AG04449 (cell line): ENCODE data around the gene LZTS2.

Experiments
- CTCF ChIA-PET: fragments of 350-600 bp; formaldehyde crosslinking; extraction: SDS; loops from one replicate; lab custom pipeline; 2021; ENCODE audit warnings: antibody characterized with exemption; lab: Yijun Ruan, JAX
- POLR2A ChIA-PET: fragments of 400-600, 350-600 bp; formaldehyde crosslinking; extraction: SDS; loops from one replicate; lab custom pipeline; 2020; ENCODE audit warnings: antibody characterized with exemption, inconsistent platforms; lab: Yijun Ruan, JAX
- DNase-seq: peaks from one replicate; pipeline ENCODE4 v3.0.0-alpha.2; 2010; ENCODE audit warnings: low read depth, low spot score
- H3K4me3 ChIP-seq: 2 replicates; pipeline ENCODE4 v1.5.1; 2011; ENCODE audit warnings: low read depth, mild to moderate bottlenecking, control low read depth, low read length
- TF ChIP-seq, protein P1 (sequence below): IDR thresholded peaks from one replicate; pipeline ENCODE4 v1.5.1; 2011; ENCODE audit warnings: mild to moderate bottlenecking, moderate library complexity, low read length, control low read depth, inconsistent platforms; ENCODE audit not compliant: insufficient read depth; ENCODE audit errors: missing control alignments

The LZTS2 gene

DNA sequence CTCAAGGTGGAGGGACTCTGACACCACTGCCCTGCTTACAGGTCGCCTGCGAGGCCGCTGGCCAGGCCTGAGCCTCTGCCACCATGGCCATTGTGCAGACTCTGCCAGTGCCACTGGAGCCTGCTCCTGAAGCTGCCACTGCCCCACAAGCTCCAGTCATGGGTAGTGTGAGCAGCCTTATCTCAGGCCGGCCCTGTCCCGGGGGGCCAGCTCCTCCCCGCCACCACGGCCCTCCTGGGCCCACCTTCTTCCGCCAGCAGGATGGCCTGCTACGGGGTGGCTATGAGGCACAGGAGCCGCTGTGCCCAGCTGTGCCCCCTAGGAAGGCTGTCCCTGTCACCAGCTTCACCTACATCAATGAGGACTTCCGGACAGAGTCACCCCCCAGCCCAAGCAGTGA, 2.8 kb downstream of the LZTS2 start:
- POLR2A ChIA-PET: no interaction called here
- no peak overlapping the region for H3K4me3 ChIP-seq
- CTCF ChIA-PET: interaction anchor here (0.9 to 26.4 kb wide), 5 partner anchors 7 to 58 kb away, joined by 4 to 803 read pairs (median 24); partner anchors contain the start of genes MRPL43 and TWNK
- TF ChIP-seq, protein P1, sequence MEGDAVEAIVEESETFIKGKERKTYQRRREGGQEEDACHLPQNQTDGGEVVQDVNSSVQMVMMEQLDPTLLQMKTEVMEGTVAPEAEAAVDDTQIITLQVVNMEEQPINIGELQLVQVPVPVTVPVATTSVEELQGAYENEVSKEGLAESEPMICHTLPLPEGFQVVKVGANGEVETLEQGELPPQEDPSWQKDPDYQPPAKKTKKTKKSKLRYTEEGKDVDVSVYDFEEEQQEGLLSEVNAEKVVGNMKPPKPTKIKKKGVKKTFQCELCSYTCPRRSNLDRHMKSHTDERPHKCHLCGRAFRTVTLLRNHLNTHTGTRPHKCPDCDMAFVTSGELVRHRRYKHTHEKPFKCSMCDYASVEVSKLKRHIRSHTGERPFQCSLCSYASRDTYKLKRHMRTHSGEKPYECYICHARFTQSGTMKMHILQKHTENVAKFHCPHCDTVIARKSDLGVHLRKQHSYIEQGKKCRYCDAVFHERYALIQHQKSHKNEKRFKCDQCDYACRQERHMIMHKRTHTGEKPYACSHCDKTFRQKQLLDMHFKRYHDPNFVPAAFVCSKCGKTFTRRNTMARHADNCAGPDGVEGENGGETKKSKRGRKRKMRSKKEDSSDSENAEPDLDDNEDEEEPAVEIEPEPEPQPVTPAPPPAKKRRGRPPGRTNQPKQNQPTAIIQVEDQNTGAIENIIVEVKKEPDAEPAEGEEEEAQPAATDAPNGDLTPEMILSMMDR: no peak
- no peak for DNase-seq

DNA sequence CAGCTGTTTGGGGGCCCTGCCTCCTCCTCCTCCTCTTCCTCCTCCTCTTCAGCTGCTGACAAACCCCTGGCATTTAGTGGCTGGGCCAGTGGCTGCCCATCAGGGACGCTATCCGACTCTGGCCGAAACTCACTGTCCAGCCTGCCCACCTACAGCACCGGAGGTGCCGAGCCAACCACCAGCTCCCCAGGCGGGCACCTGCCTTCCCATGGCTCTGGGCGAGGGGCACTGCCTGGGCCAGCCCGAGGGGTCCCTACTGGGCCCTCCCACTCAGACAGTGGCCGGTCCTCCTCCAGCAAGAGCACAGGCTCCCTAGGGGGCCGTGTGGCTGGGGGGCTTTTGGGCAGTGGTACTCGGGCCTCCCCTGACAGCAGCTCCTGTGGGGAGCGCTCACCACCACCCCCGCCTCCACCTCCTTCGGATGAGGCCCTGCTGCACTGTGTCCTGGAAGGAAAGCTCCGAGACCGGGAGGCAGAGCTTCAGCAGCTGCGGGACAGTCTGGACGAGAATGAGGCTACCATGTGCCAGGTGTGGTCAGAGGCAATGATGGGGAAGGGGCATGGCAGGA, 4.1 kb downstream of the LZTS2 start:
- ChIA-PET POLR2A (no interaction called here), CTCF (interaction anchor here (0.8 to 26.4 kb wide), 8 partner anchors 5 to 54 kb away, joined by 3 to 803 read pairs (median 6); no protein-coding TSS in a partner anchor)
- no peak for DNase-seq
- TF ChIP-seq, protein P1: no peak
- no peak overlapping the region for H3K4me3 ChIP-seq

DNA sequence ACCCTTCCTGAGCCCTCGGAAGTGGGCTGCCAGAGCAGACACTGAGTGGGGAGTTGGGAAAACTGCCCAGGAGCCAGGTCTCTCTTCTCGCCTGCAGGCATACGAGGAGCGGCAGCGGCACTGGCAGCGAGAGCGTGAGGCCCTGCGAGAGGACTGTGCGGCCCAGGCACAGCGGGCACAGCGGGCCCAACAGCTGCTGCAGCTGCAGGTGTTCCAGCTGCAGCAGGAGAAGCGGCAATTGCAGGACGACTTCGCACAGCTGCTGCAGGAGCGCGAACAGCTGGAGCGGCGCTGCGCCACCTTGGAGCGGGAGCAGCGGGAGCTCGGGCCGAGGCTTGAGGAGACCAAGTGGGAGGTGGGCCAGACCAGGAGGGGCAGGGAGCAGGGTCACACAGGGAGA, 5.8 kb downstream of the LZTS2 start:
- DNase-seq: no peak
- ChIA-PET CTCF (interaction anchor here (1.0 to 26.4 kb wide), 5 partner anchors 8 to 37 kb away, joined by 4 to 803 read pairs (median 24); partner anchors contain the start of gene LZTS2), POLR2A (no interaction called here)
- TF ChIP-seq, protein P1: no peak
- no peak overlapping the region for H3K4me3 ChIP-seq

DNA sequence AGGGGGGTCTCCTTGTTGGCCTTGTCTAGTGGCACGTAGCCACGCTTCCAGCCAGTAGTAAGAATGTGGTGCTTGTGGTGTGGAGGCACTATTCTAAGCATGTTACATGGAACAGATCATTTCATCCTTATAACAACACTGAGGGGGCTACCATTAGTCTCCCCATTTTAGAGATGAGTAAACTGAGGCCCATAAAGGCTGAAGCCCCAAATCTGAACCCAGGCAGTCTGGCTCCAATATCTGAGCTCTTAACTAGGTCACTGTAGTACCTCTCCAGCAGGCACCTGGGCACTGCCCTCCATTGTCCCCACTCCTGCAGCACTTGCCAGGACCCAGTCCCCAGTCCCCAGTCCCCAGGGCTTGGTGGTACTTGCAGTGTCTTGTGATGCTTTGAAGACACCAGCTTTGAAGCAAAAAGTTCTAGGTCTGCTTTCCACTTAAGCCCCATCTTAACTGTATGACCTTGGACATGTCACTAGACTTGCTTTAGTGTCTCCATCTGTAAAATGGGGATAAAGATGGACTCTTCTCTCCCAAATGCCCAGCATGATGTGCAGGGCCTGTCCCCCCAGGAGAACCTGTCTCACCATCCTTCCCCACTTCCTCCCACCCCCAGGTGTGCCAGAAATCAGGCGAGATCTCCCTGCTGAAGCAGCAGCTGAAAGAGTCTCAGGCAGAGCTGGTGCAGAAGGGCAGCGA, 6.4 kb downstream of the LZTS2 start:
- ChIA-PET POLR2A (no interaction called here), CTCF (interaction anchor here (0.9 to 26.4 kb wide), 5 partner anchors 9 to 45 kb away, joined by 3 to 803 read pairs (median 6); partner anchors contain the start of gene LZTS2)

DNA sequence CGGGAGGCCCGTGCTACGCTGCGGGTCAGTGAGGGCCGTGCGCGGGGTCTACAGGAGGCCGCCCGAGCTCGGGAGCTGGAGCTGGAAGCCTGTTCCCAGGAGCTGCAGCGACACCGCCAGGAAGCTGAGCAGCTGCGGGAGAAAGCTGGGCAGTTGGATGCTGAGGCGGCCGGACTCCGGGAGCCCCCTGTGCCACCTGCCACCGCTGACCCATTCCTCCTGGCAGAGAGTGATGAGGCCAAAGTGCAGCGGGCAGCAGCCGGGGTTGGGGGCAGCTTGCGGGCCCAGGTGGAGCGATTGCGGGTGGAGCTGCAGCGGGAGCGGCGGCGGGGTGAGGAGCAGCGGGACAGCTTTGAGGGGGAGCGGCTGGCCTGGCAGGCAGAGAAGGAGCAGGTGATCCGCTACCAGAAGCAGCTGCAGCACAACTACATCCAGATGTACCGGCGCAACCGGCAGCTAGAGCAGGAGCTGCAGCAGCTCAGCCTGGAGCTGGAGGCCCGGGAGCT, 7.0 kb downstream of the LZTS2 start:
- ChIA-PET CTCF (interaction anchor here (0.9 to 26.4 kb wide), 4 partner anchors 9 to 44 kb away, joined by 3 to 803 read pairs (median 171); partner anchors contain the start of gene LZTS2), POLR2A (interaction anchor here (0.6 to 1.0 kb wide), 2 partner anchors 8 to 49 kb away, joined by 3 to 6 read pairs; no protein-coding TSS in a partner anchor)
- DNase-seq: no peak
- TF ChIP-seq, protein P1: no peak
- no peak overlapping the region for H3K4me3 ChIP-seq

More for the DNA sequence above, 6.4 kb downstream of the LZTS2 start:
- no peak overlapping the region for H3K4me3 ChIP-seq
- TF ChIP-seq, protein P1: no peak
- DNase-seq: no peak
